HG02763 (cell line): ENCODE measurements around the gene PPP2R2D.
A peak's percentile ranks its signal among the peaks of the same experiment; 100 is the strongest.
"Not testable (repeated sequence)": the region's sequence is repeated elsewhere in the genome, so short reads cannot be mapped to it uniquely, and the experiment has no call there.

ENCODE experiments used
- ATAC-seq: cut with Tn5 transposase; IDR thresholded peaks from one replicate; pipeline ENCODE4 v1.9.1; 2021; ENCODE audit warnings: mild to moderate bottlenecking, moderate library complexity; ENCODE audit not compliant: unreplicated experiment

Gene PPP2R2D

DNA sequence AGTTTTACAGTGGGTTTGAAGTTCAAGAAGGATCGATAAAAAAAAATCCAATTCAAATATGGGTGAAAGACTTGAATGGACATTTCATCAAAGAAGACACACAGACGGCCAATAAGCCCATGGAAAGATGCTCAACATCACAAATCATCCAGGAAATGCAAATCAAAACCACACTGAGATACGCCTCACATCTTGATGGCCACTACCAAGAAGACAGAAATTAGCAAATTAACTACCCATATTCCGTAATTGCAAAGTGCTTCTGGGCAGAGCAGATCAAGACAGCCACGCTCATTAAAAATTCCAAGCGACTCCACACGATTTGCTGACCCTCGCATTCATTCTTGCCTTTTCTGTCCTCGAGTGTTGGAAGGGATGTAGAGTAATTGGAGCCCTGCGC lies 34.1 kb upstream of the PPP2R2D start:
- no peak for ATAC-seq

GRCh38 chr10:131868436-131868835 lies 32.4 kb upstream of the PPP2R2D start:
- no peak for ATAC-seq

- ATAC-seq = no peak
These were observed 31.5 kb upstream of the PPP2R2D start for GRCh38 chr10:131869344-131869743.

DNA sequence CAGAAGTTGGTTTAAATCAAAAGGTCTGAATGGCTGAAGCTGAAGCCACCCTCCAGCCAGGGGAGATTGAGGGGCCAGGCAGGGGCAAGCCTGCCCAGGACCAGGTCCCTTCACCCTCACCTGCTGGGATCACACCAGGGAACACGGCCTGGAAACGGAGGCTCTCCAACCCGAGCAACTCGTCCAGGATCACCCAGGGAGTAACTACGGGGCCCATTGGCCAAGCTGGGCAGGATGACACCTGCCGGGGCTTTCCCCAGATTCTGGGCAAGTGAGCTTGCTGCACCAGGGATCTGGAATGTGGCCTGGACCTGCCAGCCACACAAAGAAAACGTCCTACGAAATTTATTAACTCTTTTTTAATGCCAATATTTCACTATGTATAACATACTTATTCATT lies 30.4 kb upstream of the PPP2R2D start:
- no peak for ATAC-seq

DNA sequence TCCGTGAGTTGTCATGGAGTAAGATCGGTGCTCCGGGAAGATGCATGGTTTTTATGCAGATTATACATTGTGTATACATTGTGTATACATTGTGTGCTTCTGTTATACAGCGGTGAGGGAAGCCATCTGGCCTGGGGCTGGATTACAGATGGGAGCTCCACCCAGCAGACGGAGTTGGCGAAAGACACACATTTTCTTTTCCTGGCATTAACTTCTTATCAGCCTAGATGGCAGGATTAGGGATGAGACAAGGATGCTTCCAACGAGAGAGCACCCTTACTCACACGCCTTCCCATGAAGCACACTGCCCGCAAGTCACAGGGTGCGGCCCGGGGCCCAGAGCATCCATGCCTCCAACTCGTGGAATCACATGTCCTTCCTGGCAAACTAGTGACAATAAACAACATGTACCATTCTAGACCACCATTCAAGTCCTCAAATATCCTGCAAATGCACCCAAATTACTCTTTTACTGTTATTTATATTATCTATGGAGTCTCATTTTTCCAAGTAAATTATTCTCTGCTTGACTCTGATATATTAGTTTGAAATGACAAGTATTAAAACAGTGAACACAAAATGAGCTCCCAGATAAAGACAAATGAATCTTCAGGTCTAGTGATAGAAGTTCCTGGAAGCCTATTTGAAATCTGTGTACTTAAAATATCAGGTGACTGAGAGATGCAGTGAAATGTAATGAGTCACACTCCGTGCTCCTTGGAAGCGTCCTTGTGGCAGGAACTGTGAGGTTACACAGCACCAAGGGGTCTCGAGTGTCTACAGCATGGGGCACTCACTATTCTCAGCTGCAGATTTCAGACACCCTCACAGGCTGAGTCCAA lies 29.8 kb upstream of the PPP2R2D start:
- ATAC-seq = no peak

DNA sequence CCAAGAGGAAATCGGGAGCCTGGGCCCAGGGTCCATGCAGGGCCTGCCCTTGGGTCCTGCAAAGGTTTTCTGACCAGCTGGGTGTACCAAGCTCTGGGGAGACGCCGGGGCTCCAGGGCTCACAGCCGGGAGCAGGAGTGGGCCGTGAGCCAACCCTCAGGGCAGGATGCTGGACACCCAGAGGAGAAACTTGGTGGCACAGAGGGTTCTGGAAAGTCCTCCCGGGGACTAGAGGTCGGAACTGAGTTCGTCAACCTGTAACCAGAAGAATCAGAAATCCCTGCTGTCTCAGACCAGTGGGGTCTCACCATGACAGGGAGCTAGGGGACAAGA lies 29.2 kb upstream of the PPP2R2D start:
- no peak for ATAC-seq

DNA sequence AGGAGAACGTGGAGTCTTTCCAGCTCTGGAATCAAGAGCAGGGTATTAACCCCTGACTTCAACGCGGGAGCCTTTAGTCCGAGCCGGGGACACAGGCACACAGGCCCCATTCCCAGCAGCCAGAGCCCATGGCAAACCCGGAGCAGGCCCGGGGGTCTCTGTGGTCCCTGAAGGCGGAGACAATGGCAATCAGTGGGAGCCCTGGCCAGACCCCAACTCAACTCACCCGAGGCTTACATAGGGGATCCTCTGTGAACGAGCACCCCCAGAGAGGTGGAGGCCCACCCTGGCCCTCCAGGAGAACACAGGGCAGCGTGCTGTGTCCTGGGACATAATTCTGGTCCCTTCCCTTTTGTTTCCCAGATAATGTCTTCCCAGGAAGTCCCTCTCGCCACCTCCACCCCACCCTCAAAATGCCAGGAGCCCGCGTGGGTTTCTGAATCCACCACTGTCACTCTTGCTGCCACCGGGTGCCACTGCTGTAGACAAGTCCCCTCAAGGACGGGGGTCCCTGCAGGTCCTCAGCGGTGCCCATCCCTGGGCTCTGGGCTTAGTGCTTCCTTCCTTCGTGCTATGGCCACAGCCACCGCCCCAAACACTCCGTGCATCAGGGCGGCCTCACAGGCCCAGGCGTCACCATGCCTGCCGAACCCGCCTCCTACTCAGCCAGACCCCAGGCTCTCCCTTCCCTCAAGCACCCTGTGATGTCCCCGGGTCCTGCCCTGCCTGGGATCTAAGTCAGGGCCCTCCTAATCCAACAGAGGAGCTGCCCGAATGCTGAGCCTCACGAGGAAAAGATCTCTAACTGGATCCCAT lies 28.6 kb upstream of the PPP2R2D start:
- ATAC-seq = no peak

DNA sequence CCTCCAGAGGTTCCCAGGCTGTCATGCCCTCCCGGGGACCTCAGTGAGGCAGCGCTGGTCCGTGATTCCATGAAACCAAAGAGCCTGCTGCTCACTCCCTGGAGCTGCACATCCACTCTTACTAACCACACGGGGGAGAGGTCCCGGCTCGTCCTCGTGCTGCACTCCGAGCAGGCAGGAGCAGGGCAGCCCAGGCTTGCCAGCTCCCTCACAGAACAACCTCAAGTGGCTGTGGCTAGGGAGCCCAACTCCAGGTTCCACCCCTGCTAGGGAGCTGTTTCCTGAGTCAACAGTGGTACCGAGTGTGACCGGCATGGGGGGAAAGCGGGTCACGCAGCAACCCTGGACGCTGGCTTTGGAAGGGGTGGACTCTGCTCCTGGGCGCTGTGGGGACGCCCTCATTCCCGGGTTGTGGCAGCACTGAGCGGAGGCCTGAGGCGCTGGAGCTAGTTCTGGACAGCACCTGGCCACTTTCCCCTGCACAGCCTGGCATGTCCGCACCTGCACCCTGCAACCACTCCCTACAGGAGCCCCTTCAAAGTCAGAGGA lies 27.9 kb upstream of the PPP2R2D start:
- ATAC-seq = no peak

GRCh38 chr10:131874991-131875451 lies 25.8 kb upstream of the PPP2R2D start:
- peak; percentile 53 for ATAC-seq

GRCh38 chr10:131875501-131875900 lies 25.3 kb upstream of the PPP2R2D start:
- no peak for ATAC-seq

- no peak for ATAC-seq
These were observed 24.8 kb upstream of the PPP2R2D start for GRCh38 chr10:131876017-131876416.

- no peak for ATAC-seq
These were observed 24.3 kb upstream of the PPP2R2D start for GRCh38 chr10:131876508-131876907.

DNA sequence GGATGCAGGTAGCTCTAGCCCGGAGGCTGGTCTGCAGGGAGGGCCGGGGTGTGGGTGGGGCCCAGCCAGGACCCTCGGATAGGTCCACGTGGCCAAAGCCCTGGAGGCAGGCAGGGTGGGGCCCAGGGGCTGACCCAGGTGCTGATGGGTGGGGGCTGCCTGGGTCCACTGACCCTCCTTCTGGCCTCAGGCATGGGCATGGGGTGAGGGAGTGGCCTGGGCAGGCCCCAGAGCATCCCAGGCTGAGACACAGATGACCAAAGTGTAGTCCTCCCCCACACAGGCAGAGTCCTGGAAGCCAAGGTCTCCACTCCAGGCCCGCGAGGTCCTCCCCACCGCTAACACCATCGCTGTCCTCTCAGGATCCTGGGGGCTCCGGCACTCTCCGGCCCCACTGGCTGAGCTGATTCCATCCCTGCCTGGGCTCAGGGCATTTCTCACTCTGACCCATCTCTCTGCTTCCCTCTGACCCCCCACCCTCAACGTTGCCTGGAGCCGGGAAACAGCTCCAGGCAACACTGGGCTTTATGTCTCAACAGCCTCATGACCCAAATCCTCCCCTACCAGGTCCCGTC lies 20.7 kb upstream of the PPP2R2D start:
- no peak for ATAC-seq

GRCh38 chr10:131881104-131881880 lies 19.5 kb upstream of the PPP2R2D start:
- no peak for ATAC-seq

GRCh38 chr10:131882151-131882550 lies 18.7 kb upstream of the PPP2R2D start:
- ATAC-seq = no peak

DNA sequence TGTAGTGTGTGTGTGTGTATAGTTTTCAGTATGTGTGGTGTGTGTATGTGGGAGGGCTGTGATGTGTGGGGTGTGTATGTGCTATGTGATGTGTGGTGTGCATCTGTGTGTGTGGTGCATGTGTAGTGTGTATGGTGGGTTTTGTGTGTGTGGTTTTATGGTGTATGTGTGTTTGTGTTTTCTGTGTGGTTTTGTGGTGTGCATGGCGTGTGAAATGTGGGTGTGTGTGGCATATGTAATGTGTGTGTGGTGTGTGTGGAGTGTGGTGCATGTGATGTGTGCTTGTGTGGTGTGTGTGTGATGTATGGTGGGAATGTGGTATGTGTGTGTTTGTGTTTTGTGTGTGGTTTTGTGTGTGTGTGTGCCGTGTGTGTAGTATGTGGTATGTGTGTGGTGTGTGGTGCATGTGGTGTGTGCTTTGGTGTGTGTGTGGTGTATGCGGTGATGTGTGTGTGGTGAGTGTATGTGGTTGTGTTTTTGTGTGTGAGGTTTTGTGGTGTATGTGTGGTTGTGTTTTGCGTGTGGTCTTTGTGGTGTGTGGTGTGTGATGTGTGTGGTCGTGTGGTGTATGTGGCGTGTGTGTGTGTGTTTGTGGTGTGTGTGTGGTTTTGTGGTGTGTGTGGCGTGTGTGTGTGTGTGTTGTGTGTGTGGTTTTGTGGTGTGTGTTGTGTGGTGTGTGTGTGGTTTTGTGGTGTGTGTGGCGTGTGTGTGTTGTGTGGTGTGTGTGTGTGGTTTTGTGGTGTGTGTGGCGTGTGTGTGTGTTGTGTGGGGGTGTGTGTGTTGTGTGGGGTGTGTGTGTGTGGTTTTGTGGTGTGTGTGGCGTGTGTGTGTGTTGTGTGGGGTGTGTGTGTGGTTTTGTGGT lies 18.0 kb upstream of the PPP2R2D start:
- ATAC-seq = no peak

- ATAC-seq = not testable (repeated sequence)
These were observed 17.0 kb upstream of the PPP2R2D start for GRCh38 chr10:131883621-131884393.

- ATAC-seq = peak; percentile 93
These were observed 15.2 kb upstream of the PPP2R2D start for GRCh38 chr10:131885391-131886165.
